CD4-positive, alpha-beta T cell (primary cell): ENCODE results near the gene OLFML3. TPM values are rescaled to one million over a fixed set of nuclear protein-coding genes. Genes with fewer than 3 reads are reported as not detected.

Source experiments
- ATAC-seq: fragments of 200-7000 bp; cut with Tn5 transposase; one replicate; pipeline ENCODE4 v1.10.0; 2022; ENCODE audit warnings: mild to moderate bottlenecking; ENCODE audit not compliant: poor library complexity
- CTCF ChIA-PET: fragments of 350-600 bp; sonication (Branson Sonifier 250); formaldehyde crosslinking; loops from one replicate; lab custom pipeline; 2021; ENCODE audit warnings: antibody characterized with exemption, inconsistent platforms; lab: Charles Lee
- POLR2A ChIA-PET: fragments of 350-600 bp; sonication (Branson Sonifier 250); formaldehyde crosslinking; loops from one replicate; lab custom pipeline; 2021; ENCODE audit warnings: antibody characterized with exemption, inconsistent platforms; lab: Charles Lee
- DNase-seq, 14 experiments: peaks; one replicate each; pipeline ENCODE4 v3.0.0-alpha.2; 2013 to 2020; ENCODE audit warnings: mixed read lengths in 2 of 14
- H3K27ac ChIP-seq, 2 donors: one replicate each; pipeline versions ENCODE4 v1.5.1 to v1.7.0; 2013; ENCODE audit warnings: low read length in 2 of 2, low read depth in 1 of 2, mild to moderate bottlenecking in 1 of 2
- H3K27me3 ChIP-seq, 2 experiments: 1 replicate in 1 of 2; 2 replicates in 1 of 2; pipeline versions ENCODE4 v1.6.1 to v1.7.0; 2013; ENCODE audit warnings: low read length in 2 of 2, control low read depth in 1 of 2, mild to moderate bottlenecking in 1 of 2, moderate library complexity in 1 of 2; ENCODE audit not compliant: insufficient read depth in 2 of 2, control insufficient read depth in 1 of 2
- H3K36me3 ChIP-seq: one replicate; pipeline ENCODE4 v1.6.1; 2013; ENCODE audit warnings: low read length, control low read depth; ENCODE audit not compliant: insufficient read depth
- H3K4me1 ChIP-seq: one replicate; pipeline ENCODE4 v1.6.1; 2013; ENCODE audit warnings: low read length, control low read depth; ENCODE audit not compliant: insufficient read depth
- H3K4me3 ChIP-seq: one replicate; pipeline ENCODE4 v1.5.1; 2013; ENCODE audit warnings: mild to moderate bottlenecking, low read length, moderate library complexity
- H3K9me3 ChIP-seq, 2 experiments: 1 replicate in 1 of 2; 2 replicates in 1 of 2; pipeline versions ENCODE4 v1.6.1 to v1.7.0; 2013; ENCODE audit warnings: low read length in 2 of 2, mild to moderate bottlenecking in 2 of 2, control low read depth in 1 of 2, moderate library complexity in 1 of 2; ENCODE audit not compliant: control insufficient read depth in 1 of 2, insufficient read depth in 1 of 2
- H3K27ac Mint-ChIP-seq: one replicate; pipeline ENCODE4 v1.8.0; 2020; ENCODE audit warnings: mixed read lengths
- H3K27me3 Mint-ChIP-seq: one replicate; pipeline ENCODE4 v1.8.0; 2021; ENCODE audit warnings: mixed read lengths
- H3K36me3 Mint-ChIP-seq: one replicate; pipeline ENCODE4 v1.8.0; 2021; ENCODE audit warnings: low read depth, mixed read lengths
- H3K4me1 Mint-ChIP-seq: one replicate; pipeline ENCODE4 v1.8.0; 2021; ENCODE audit warnings: low read depth, mixed read lengths
- H3K4me3 Mint-ChIP-seq: one replicate; pipeline ENCODE4 v1.8.0; 2020; ENCODE audit warnings: mild to moderate bottlenecking, mixed read lengths
- H3K9me3 Mint-ChIP-seq: one replicate; pipeline ENCODE4 v1.8.0; 2020; ENCODE audit warnings: mixed read lengths
- intact Hi-C, 2 experiments: fragments of 100-400 bp; cut with DNase I in 1 of 2; cut with micrococcal nuclease in 1 of 2; formaldehyde crosslinking; loops; one replicate each; pipeline versions ENCODE4 v1.15.1 to v1.9.0; 2023 to 2025; cut with DNase I, micrococcal nuclease
- total RNA-seq, 174 experiments: library from RNA in 2 of 174; stranded (reverse) in 2 of 174; gene quantifications; one replicate each; pipeline ENCODE4 v1.2.3 and lab custom pipeline; 2021 to 2026
- TF ChIP-seq, protein P1 (sequence below): fragments of 200-600 bp; IDR thresholded peaks from one replicate; pipeline ENCODE4 v1.8.0; 2022; ENCODE audit warnings: antibody characterized with exemption, mild to moderate bottlenecking

The OLFML3 gene
- total RNA-seq, 2 experiments from 2014 or later = 0.30 to 0.31 TPM

GRCh38 chr1:114021665-114022099 is 42.4 kb downstream of the OLFML3 start:
- Histone ChIP-seq H3K27me3 (no peaks in the 10 kb centered on the region), H3K27ac (no peak overlapping the region), H3K4me1 (no peaks in the 10 kb centered on the region), H3K4me3 (no peak overlapping the region), H3K9me3 (peaks cover 0 to 8% of the 10 kb centered on the region in 2 experiments), H3K36me3 (no peaks in the 10 kb centered on the region)
- no peaks in the 10 kb centered on the region for H3K36me3 Mint-ChIP-seq
- H3K27me3 Mint-ChIP-seq = peaks cover 5% of the 10 kb centered on the region
- H3K27ac Mint-ChIP-seq = no peak overlapping the region
- TF ChIP-seq, protein P1, sequence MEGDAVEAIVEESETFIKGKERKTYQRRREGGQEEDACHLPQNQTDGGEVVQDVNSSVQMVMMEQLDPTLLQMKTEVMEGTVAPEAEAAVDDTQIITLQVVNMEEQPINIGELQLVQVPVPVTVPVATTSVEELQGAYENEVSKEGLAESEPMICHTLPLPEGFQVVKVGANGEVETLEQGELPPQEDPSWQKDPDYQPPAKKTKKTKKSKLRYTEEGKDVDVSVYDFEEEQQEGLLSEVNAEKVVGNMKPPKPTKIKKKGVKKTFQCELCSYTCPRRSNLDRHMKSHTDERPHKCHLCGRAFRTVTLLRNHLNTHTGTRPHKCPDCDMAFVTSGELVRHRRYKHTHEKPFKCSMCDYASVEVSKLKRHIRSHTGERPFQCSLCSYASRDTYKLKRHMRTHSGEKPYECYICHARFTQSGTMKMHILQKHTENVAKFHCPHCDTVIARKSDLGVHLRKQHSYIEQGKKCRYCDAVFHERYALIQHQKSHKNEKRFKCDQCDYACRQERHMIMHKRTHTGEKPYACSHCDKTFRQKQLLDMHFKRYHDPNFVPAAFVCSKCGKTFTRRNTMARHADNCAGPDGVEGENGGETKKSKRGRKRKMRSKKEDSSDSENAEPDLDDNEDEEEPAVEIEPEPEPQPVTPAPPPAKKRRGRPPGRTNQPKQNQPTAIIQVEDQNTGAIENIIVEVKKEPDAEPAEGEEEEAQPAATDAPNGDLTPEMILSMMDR = no peak
- no peak overlapping the region for H3K4me3 Mint-ChIP-seq
- peaks cover 2% of the 10 kb centered on the region for H3K9me3 Mint-ChIP-seq
- ATAC-seq (no peak), DNase-seq (no peak)
- POLR2A ChIA-PET = no interaction called here
- CTCF ChIA-PET = no interaction called here
- intact Hi-C loops = no loop called here
- H3K4me1 Mint-ChIP-seq = no peaks in the 10 kb centered on the region

GRCh38 chr1:114022877-114023276 is 43.6 kb downstream of the OLFML3 start:
- ChIA-PET CTCF (interaction anchor here (0.6 kb wide), 1 partner anchor 250 kb away, joined by 3 read pairs; no protein-coding TSS in a partner anchor), POLR2A (no interaction called here)
- DNase-seq = no peak
- no peaks in the 10 kb centered on the region for H3K36me3 Mint-ChIP-seq
- H3K4me1 Mint-ChIP-seq = no peaks in the 10 kb centered on the region
- no peak overlapping the region for H3K27ac Mint-ChIP-seq
- Histone ChIP-seq H3K4me1 (no peaks in the 10 kb centered on the region), H3K36me3 (no peaks in the 10 kb centered on the region), H3K4me3 (no peak overlapping the region), H3K9me3 (peaks cover 0 to 8% of the 10 kb centered on the region in 2 experiments), H3K27me3 (no peaks in the 10 kb centered on the region), H3K27ac (no peak overlapping the region)
- H3K4me3 Mint-ChIP-seq = no peak overlapping the region
- TF ChIP-seq, protein P1 = no peak
- intact Hi-C loops = no loop called here
- H3K27me3 Mint-ChIP-seq = peaks cover 5% of the 10 kb centered on the region
- peaks cover 2% of the 10 kb centered on the region for H3K9me3 Mint-ChIP-seq
- ATAC-seq = no peak

DNA sequence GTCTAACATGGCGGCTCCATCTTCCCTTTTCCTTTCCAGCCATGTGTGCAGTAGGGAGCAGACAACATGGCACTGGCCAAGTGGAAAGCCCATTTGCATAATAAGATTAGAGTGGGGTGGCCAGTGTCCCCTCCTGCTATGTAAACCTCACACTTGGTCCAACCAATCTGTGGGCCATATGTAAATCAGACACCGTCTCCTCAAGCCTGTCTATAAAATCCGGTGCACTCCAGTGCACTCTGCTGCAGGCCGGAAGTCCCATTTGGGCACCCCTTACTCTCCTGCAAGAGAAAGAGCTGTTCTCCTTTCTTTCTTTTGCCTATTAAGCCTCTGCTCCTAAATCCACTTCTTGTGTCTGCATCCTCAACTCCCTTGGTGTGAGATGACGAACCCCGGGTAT is 44.1 kb downstream of the OLFML3 start:
- Histone ChIP-seq H3K27me3 (no peaks in the 10 kb centered on the region), H3K36me3 (no peaks in the 10 kb centered on the region), H3K9me3 (peaks cover 0 to 8% of the 10 kb centered on the region in 2 experiments), H3K27ac (no peak overlapping the region), H3K4me3 (no peak overlapping the region), H3K4me1 (no peaks in the 10 kb centered on the region)
- ChIA-PET CTCF (interaction anchor here (0.6 kb wide), 1 partner anchor 249 kb away, joined by 3 read pairs; no protein-coding TSS in a partner anchor), POLR2A (no interaction called here)
- Mint-ChIP-seq H3K4me3 (no peak overlapping the region), H3K27me3 (peaks cover 5% of the 10 kb centered on the region), H3K27ac (no peak overlapping the region), H3K9me3 (peaks cover 2% of the 10 kb centered on the region), H3K4me1 (no peaks in the 10 kb centered on the region), H3K36me3 (no peaks in the 10 kb centered on the region)
- no peak for ATAC-seq
- TF ChIP-seq, protein P1 = no peak
- no peak for DNase-seq
- intact Hi-C loops = no loop called here
